NCI-H2107 treated with DMSO at 0.1 percent for 48 hours (cell line): ENCODE data around the gene OBI1.

Experiments used
- DNase-seq: peaks from one replicate; lab custom pipeline; 2025; ENCODE audit not compliant: unreplicated experiment; lab: John Stamatoyannopoulos, UW

OBI1 gene

GRCh38 chr13:78658630-78659449, at the start of gene OBI1:
Gene OBI1, minus strand, starts transcription at chr13:78659155. Its CDS starts 35 bp downstream, at chr13:78659120.
- peak; percentile 34 for DNase-seq

- no peak for DNase-seq
These were observed 42.4 kb upstream of the OBI1 start for GRCh38 chr13:78701383-78701782.

- no peak for DNase-seq
These were observed 41.4 kb upstream of the OBI1 start for GRCh38 chr13:78700121-78700910.

GRCh38 chr13:78689011-78689410, 30.1 kb upstream of the OBI1 start:
- DNase-seq = no peak

GRCh38 chr13:78686461-78686860, 27.5 kb upstream of the OBI1 start:
- DNase-seq = no peak

- DNase-seq = no peak
These were observed 21.8 kb upstream of the OBI1 start for GRCh38 chr13:78680576-78681350.

- DNase-seq = peak; percentile 50
These were observed 21.2 kb upstream of the OBI1 start for GRCh38 chr13:78680115-78680561.

- DNase-seq = no peak
These were observed 20.4 kb upstream of the OBI1 start for GRCh38 chr13:78679329-78679728.

GRCh38 chr13:78675112-78675511, 16.2 kb upstream of the OBI1 start:
- no peak for DNase-seq

- DNase-seq = no peak
These were observed 15.7 kb upstream of the OBI1 start for GRCh38 chr13:78674638-78675037.

GRCh38 chr13:78662467-78662866, 3.5 kb upstream of the OBI1 start:
- no peak for DNase-seq

GRCh38 chr13:78660495-78660857, 1.5 kb upstream of the OBI1 start:
- DNase-seq = no peak

- DNase-seq = peak; percentile 4
These were observed 958 bp upstream of the OBI1 start for GRCh38 chr13:78659732-78660494.

- DNase-seq = no peak
These were observed 435 bp upstream of the OBI1 start for GRCh38 chr13:78659450-78659730.

- peak; percentile 15 for DNase-seq
These were observed 991 bp downstream of the OBI1 start for GRCh38 chr13:78657699-78658629.

- DNase-seq = no peak
These were observed 3.0 kb downstream of the OBI1 start for GRCh38 chr13:78655906-78656305.

GRCh38 chr13:78655007-78655406, 3.9 kb downstream of the OBI1 start:
- DNase-seq = no peak

- DNase-seq = no peak
These were observed 6.3 kb downstream of the OBI1 start for GRCh38 chr13:78652651-78653050.

- DNase-seq = no peak
These were observed 8.3 kb downstream of the OBI1 start for GRCh38 chr13:78650717-78651083.
